HG02763 (cell line): Measurements from ENCODE around the gene SH3RF1.

Experiments used
- ATAC-seq: cut with Tn5 transposase; IDR thresholded peaks from one replicate; pipeline ENCODE4 v1.9.1; 2021; ENCODE audit warnings: mild to moderate bottlenecking, moderate library complexity; ENCODE audit not compliant: unreplicated experiment

The SH3RF1 gene

GRCh38 chr4:169114341-169114974 is 156.3 kb downstream of the SH3RF1 start:
- ATAC-seq: no peak

GRCh38 chr4:169110633-169111032 is 160.1 kb downstream of the SH3RF1 start:
- ATAC-seq: no peak

- ATAC-seq: no peak
Measured at GRCh38 chr4:169109035-169109675, 161.6 kb downstream of the SH3RF1 start.

- ATAC-seq: no peak
Measured at GRCh38 chr4:169108303-169108702, 162.5 kb downstream of the SH3RF1 start.

- ATAC-seq: no peak
Measured at GRCh38 chr4:169107528-169107927, 163.2 kb downstream of the SH3RF1 start.

GRCh38 chr4:169106696-169107229 is 164.0 kb downstream of the SH3RF1 start:
- ATAC-seq: no peak

- no peak for ATAC-seq
Measured at GRCh38 chr4:169105620-169106019, 165.1 kb downstream of the SH3RF1 start.

- no peak for ATAC-seq
Measured at GRCh38 chr4:169103966-169104412, 166.8 kb downstream of the SH3RF1 start.

- no peak for ATAC-seq
Measured at GRCh38 chr4:169102026-169102425, 168.7 kb downstream of the SH3RF1 start.

GRCh38 chr4:169100670-169101101 is 170.1 kb downstream of the SH3RF1 start:
- ATAC-seq: no peak

GRCh38 chr4:169099771-169100180 is 171.0 kb downstream of the SH3RF1 start:
- peak; percentile 63 for ATAC-seq

- ATAC-seq: no peak
Measured at GRCh38 chr4:169098969-169099690, 171.6 kb downstream of the SH3RF1 start.

- peak; percentile 28 for ATAC-seq
Measured at GRCh38 chr4:169098532-169098931, 172.2 kb downstream of the SH3RF1 start.

GRCh38 chr4:169098054-169098497 is 172.7 kb downstream of the SH3RF1 start:
- peak; percentile 27 for ATAC-seq

- ATAC-seq: no peak
Measured at GRCh38 chr4:169096221-169096620, 174.5 kb downstream of the SH3RF1 start.

- ATAC-seq: no peak
Measured at GRCh38 chr4:169094656-169095231, 176.0 kb downstream of the SH3RF1 start.

GRCh38 chr4:169092889-169093522 is 177.8 kb downstream of the SH3RF1 start:
- no peak for ATAC-seq

- no peak for ATAC-seq
Measured at GRCh38 chr4:169090484-169091215, 180.1 kb downstream of the SH3RF1 start.

GRCh38 chr4:169089004-169089403 is 181.8 kb downstream of the SH3RF1 start:
- no peak for ATAC-seq

GRCh38 chr4:169084954-169085353 is 185.8 kb downstream of the SH3RF1 start:
- no peak for ATAC-seq
